Measurements from ENCODE around the gene PLAU. TPM values are rescaled to one million over a fixed set of nuclear protein-coding genes. Genes with fewer than 3 reads are reported as not detected.
"Not testable (repeated sequence)": the region's sequence is repeated elsewhere in the genome, so short reads cannot be mapped to it uniquely, and the experiment has no call there.

Gene PLAU
- total RNA-seq, 1 donor from 2014 or later: 1.6 TPM

DNA sequence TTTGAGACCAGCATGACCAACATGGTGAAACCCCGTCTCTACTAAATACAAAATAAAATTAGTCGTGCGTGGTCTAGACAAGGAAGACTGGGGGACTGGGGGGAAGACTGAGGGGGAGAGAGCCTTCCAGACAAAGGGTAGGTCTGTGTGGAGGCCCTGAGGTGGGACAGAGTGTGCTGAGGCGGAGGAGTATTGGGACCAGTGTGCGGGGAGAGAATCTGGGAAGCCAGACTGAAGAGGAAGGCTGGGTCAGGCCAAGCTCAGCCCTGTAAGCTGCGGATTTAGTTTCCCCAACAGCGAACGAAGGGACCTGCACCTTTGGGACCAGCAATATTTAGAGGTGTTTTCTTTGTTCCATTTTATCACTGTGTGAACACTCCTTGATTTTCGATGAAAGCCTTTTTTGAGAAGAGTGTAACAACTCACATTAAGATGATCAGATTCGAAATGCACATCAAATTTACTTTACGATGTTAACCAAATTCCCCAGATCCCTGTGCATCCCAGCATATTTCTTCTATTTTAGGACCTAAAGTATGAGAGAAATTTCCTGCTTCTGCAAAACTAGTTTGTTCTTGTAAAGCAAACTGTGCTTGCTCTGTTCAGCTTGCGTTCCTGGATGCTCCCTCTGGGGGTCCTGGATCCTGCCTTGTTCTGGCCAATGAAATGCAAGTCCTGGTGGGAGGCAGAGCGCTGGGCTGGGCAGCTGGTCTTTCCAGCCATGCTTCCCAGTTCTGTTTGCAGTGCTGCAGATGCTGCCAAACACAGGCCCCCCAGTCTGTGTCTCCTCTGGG, 39.4 kb downstream of the PLAU start:
- no peak for DNase-seq (ENCODE audit: low read depth in 2 of 2)

DNA sequence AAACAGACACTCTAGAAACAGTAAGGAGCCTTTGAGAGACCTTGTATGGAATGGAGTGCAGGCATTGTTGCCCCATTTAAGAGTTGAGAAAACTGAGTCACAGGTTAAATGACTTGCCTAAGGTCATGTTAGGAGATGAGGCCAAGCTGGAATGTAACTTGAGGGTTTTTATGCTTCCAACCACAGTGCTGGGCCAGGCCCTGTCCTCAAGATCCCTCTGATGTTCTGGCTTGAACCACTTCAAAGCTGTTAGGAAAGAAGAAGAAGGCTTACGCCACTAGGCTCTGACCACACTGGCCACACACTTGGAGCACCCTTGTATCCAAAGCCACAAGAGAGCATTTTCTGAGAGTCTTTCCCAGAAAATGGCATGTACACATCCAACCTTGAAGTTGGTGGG, 42.7 kb downstream of the PLAU start:
- DNase-seq (ENCODE audit: low read depth in 2 of 2): no peak

DNA sequence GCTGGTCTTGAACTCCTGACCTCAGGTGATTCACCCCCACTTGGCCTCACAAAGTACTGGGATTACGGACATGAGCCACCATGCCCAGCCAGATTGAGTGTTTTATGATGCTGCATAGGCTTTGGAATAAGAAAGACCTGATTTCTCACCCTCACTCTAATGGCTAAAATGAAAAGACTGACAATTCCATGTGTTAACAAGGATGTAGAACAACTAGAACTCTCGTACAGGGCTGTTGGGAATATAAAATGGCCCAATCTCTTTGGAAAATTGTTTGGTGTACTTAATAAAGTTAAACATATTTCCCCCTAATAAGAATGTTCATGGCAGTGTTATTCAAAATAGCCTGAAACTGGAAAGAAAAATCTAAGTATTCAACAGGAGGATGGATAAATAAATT, 43.8 kb downstream of the PLAU start:
- no peak for DNase-seq (ENCODE audit: low read depth in 2 of 2)

DNA sequence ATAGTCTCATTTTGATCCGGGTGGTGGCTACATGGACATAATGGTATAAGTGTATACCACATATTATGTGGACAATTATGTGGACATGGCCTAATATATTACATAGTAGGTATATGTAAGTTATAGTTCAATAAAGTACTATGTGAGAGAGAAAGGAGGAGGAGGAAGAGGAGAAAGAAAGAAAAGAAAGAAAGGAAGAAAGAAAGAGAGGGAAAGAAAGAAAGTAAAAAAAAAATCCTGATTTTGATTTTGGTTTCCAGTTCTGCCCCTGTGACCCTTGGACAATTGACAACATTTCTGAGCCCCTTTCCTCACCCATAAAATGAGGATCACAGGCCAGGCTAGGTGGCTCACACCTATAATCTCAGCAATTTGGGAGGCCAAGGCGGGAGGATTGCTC, 44.8 kb downstream of the PLAU start:
- DNase-seq (ENCODE audit: low read depth in 2 of 2): no peak

DNA sequence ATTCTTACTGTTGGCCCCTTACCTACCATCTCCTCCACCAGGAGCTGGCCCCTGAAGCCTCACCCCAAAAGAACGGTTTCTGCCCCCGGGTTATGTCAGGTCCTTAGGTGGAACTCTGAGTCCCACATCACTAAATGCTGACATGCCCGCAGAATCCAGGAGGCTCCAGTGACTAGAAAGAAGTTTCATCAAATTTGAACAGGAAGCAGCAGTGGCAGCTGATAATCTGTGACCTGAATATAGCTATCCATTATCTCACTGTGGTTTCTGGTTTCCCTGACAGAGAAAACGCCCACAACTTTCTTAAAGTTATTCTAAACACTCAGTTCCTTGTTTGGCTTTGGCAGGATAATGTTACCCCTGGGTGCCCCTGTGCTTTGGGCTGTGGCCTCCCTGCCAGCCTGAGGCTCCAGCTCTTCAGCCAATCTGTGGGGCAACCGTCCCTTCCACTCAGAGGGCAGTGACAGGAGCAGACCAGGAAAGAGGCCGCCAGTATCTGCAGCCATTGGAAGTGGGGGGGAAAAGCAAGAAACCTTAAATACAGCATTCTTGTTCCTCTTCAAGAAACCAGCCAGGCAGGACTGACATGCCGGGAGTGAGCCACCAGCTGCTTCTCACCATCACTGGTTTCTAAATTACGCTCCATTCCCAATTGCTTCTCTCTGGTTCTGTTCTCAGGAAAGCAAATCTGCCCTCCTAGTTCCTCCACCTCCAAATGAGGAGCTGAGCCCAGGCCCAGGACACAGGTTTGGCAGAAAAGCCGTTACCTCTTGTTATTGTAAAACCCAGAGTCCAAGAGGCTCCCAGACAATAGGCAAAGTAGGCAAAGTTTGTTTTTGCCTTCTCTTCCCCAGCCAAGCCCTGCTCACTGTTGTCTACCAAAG, 45.8 kb downstream of the PLAU start:
- DNase-seq (ENCODE audit: low read depth in 2 of 2): peak in 1 of 2 donors; percentile 34

DNA sequence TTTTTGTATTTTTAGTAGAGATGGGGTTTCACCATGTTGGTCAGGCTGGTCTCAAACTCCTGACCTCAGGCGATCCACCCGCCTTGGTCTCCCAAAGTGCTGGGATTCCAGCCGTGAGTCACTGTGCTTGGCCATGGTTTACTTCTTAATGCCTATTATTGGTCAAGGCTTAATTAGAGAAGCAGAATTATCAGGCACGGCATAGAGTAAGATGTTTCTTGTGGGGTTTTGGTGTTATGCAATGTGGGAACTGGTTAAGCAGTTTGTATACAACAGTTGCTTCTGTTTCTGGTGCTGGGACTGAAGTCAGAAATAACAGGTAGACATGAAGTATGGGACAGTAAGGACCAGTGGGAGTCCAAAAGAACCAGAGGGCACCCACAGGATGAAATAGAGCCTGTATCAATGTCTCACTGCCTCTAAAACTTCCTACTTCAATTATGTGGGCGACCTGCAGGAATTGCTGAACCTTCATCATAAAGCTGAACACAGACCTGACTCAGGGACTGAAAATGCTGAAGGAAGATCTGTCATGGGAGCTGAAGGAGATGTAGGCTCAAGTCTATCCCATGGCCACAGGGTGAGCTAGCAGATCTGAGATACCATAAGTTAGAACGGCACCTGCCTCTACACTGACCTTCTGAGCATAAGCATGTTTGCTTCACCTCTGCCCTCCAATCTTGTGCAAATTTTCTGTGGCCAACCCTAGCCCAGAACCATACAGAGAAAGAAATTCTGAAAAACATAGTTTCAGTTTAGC, 48.7 kb downstream of the PLAU start:
- DNase-seq (ENCODE audit: low read depth in 2 of 2): no peak

DNA sequence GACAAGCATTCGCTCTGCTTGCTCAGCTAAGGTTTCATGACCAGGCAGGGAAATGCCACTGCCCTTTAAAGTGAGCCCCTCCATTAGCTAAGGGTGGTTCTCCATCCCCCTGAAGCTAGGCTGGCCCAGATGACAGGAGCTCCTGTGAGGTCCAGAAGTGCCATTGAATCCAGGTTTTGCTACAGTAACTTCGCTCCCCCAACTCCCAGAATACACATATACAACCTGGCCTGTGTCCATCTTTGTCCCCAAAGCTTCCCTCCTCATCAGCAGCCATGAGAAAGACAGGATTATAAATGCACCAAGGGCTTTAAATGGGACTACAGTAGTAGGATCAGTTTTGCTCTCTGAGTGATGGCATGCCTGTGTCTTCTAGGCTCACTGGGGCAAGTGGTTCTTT, 51.5 kb downstream of the PLAU start:
- DNase-seq (ENCODE audit: low read depth in 2 of 2): no peak

DNA sequence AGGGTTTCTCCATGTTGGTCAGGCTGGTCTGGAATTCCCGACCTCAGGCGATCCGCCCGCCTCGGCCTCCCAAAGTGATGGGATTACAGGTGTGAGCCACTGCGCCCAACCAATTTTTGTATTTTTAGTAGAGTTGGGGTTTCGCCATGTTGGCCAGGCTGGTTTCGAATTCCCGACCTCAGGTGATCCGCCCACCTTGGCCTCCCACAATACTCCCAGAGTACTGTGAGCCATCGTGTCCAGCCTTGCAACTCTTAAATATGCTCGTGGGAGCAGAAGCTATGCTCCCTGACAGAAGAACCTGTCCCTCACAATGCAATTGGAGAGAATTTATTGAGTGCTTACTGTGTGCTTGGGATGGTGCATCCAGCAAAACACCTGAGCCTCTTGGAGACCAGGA, 52.6 kb downstream of the PLAU start:
- DNase-seq (ENCODE audit: low read depth in 2 of 2): not testable (repeated sequence)

DNA sequence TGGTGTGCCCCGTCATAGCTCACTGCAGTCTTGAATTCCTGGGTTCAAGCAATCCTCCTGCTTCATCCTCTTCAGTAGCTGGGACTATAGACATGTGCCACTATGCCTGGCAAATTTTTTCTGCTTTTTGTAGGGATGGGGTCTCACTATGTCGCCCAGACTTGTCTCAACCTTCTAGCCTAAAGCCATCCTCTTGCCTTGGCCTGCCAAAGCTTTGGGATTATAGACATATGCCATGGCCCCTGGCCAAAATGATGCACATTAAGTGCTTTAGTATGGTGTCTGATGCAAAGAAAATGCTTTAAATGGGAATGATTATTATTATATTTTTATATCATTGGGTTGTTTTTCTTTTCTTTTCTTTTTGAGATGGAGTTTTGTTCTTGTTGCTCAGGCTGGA, 53.8 kb downstream of the PLAU start:
- no peak for DNase-seq (ENCODE audit: low read depth in 2 of 2)

DNA sequence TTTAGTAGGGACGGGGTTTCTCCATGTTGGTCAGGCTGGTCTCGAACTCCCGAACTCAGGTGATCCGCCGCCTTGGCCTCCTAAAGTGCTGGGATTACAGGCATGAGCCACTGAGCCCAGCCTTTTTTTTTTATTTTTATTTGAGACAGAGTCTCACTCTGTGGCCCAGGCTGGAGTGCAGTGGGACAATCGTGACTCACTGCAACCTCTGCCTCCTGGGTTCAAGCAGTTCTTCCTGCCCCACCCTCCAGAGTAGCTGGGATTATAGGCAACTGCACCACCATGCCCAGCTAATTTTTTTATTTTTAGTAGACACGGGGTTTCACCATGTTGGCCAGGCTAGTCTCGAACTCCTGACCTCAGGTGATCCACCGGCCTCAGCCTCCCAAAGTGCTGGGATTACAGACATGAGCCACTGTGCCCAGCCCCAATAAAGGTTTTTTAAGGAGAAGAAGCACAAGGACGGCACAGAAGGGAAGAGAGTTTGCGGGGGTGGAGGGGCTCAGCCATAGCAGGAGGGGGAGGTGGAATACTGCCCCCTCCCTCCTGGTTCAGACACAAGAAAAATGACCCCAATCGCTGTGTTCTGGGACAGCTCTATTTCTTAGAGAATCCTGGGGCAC, 54.4 kb downstream of the PLAU start:
- DNase-seq (ENCODE audit: low read depth in 2 of 2): peak; percentile 27 to 37

DNA sequence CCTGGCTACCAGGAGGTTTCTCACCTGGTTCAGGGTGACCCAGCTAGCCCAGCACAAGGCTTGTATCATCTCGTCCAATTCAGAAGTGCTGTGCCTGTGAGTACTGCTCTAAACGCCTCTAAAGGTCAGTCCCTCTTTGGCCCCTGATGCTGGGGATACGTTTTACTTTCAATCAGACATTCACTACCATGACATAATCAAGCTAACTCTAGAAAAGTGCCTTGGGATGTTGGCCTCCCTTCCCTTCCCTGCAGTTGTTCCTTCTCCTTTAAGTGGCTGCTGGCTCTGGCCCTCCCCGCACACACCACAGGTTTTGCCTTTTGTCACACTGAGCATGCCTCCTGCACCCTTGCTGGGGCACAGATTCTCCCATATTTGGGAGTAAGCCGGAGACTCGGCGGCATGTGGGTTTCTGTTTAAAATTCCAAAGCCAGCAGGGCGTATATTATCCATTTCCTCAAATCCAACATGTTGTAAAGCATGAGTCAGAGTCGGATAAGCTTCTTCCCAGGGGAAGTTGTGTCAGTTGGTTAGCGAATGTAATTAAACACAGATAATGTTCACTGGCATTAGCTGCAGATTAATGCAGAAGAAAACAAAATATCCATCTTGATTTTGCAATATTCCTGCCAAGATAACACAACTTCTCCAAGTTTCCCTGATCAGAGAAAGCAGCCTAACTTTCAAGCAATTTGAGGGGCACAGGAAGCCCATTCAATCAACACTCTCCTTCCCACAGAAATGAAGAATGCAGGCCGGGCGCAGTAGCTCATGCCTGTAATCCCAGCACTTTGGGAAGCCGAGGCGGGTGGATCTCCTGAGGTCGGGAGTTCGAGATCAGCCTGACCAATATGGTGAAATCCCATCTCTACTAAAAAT, 55.2 kb downstream of the PLAU start:
- peak; percentile 87 to 96 for DNase-seq (ENCODE audit: low read depth in 2 of 2)

DNA sequence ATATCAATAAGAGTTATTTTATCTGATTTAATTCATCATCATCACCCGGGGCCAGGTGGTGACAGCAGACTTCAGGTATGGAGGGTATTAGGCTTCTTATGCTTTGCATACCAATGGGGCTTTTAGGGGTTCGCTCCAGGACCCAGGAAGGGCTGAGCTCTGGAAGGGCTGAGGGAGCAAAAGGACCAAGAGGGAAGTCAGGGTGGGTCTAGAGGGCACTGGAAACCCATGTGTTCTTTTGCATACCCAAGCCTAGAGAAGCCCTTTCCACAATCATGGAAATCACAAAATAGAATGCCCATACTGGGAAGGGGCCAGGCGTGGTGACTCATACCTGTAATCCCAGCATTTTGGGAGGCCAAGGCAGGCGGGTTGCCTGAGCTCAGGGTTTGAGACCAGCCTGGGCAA, 56.1 kb downstream of the PLAU start:
- DNase-seq (ENCODE audit: low read depth in 2 of 2): no peak

Other genes with a start within 250 kb of the PLAU start
- gene AGAP5, start 213.0 kb upstream of the PLAU start, total RNA-seq: 0.87 and 1.8 TPM in 2 replicates
- 46.9 and 52.8 TPM in 2 replicates for gene SEC24C, start 166.8 kb upstream of the PLAU start, total RNA-seq
- gene CHCHD1, start 129.1 kb upstream of the PLAU start, total RNA-seq: 21.6 and 28.6 TPM in 2 replicates
- gene ZSWIM8, start 125.5 kb upstream of the PLAU start, total RNA-seq: 31.4 and 55.8 TPM in 2 replicates
- gene NDST2, start 99.5 kb upstream of the PLAU start, total RNA-seq: 5.4 and 6.5 TPM in 2 replicates
- gene CAMK2G, start 36.6 kb upstream of the PLAU start, total RNA-seq: 16.7 and 19.0 TPM in 2 replicates
- gene VCL, start 87.0 kb downstream of the PLAU start, total RNA-seq: 41.7 and 53.0 TPM in 2 replicates
- 22.8 and 23.1 TPM in 2 replicates for gene AP3M1, start 239.7 kb downstream of the PLAU start, total RNA-seq
- 6.2 and 14.2 TPM in 2 replicates for gene ADK, start 240.1 kb downstream of the PLAU start, total RNA-seq

Measured in lung microvascular endothelial cell (primary cell).